Natural killer cell (primary cell): ENCODE measurements around the gene IGFL1. TPM values are rescaled to one million over a fixed set of nuclear protein-coding genes. Genes with fewer than 3 reads are reported as not detected.

ENCODE experiments used
- ATAC-seq, 3 donors: fragments of 150-1000 bp in 2 of 3; fragments of 200-7000 bp in 1 of 3; cut with Tn5 transposase; 1 replicate in 1 of 3; 2 replicates in 2 of 3; pipeline ENCODE4 v1.10.0; 2021; ENCODE audit warnings: mild to moderate bottlenecking in 2 of 3, moderate library complexity in 2 of 3
- DNase-seq, 2 donors: peaks; one replicate each; pipeline versions ENCODE4 v3.0.0 to v3.0.0-alpha.2; 2013 to 2021; ENCODE audit warnings: mixed read lengths in 1 of 2
- H3K27ac ChIP-seq: one replicate; pipeline ENCODE4 v1.5.1; 2013; ENCODE audit warnings: mild to moderate bottlenecking, low read length
- H3K27me3 ChIP-seq: one replicate; pipeline ENCODE4 v1.6.1; 2013; ENCODE audit warnings: low read length; ENCODE audit not compliant: control insufficient read depth, insufficient read depth
- H3K36me3 ChIP-seq: one replicate; pipeline ENCODE4 v1.6.1; 2013; ENCODE audit warnings: low read length; ENCODE audit not compliant: control insufficient read depth, insufficient read depth
- H3K4me1 ChIP-seq: one replicate; pipeline ENCODE4 v1.6.1; 2013; ENCODE audit warnings: low read length; ENCODE audit not compliant: control insufficient read depth, insufficient read depth
- H3K4me3 ChIP-seq: one replicate; pipeline ENCODE4 v1.5.1; 2013; ENCODE audit warnings: low read length
- H3K9me3 ChIP-seq: one replicate; pipeline ENCODE4 v1.6.1; 2013; ENCODE audit warnings: low read length; ENCODE audit not compliant: control insufficient read depth, insufficient read depth
- H3K27ac Mint-ChIP-seq, 2 donors: one replicate each; pipeline ENCODE4 v1.8.0; 2022; ENCODE audit warnings: mild to moderate bottlenecking in 2 of 2, mixed read lengths in 2 of 2, moderate library complexity in 1 of 2
- H3K27me3 Mint-ChIP-seq, 2 donors: one replicate each; pipeline ENCODE4 v1.8.0; 2022; ENCODE audit warnings: low read depth in 2 of 2, mixed read lengths in 2 of 2
- H3K36me3 Mint-ChIP-seq: one replicate; pipeline ENCODE4 v1.8.0; 2022; ENCODE audit warnings: mixed read lengths
- H3K4me1 Mint-ChIP-seq, 2 donors: one replicate each; pipeline ENCODE4 v1.8.0; 2022; ENCODE audit warnings: mixed read lengths in 2 of 2
- H3K4me3 Mint-ChIP-seq: one replicate; pipeline ENCODE4 v1.8.0; 2022; ENCODE audit warnings: mild to moderate bottlenecking, moderate library complexity, mixed read lengths
- H3K9me3 Mint-ChIP-seq, 2 donors: one replicate each; pipeline ENCODE4 v1.8.0; 2022; ENCODE audit warnings: mixed read lengths in 2 of 2
- WGBS: methylation state at CpG from one replicate; pipeline ENCODE4 v1.1.7; 2013; ENCODE audit warnings: missing lambda C conversion rate; ENCODE audit not compliant: insufficient coverage; 5-methylcytosine and 5-hydroxymethylcytosine counted together
- intact Hi-C: fragments of 100-400 bp; cut with micrococcal nuclease; formaldehyde crosslinking; loops from one replicate; pipeline ENCODE4 v1.14.2; 2022
- total RNA-seq, 4 donors: library from RNA; stranded (reverse); fragments of 120-200 nt in 1 of 4; gene quantifications; one replicate each; pipeline versions ENCODE4 v1.2.3 to v1.2.4, GENCODE V29; 2013 to 2022
- TF ChIP-seq, protein P1 (sequence below): fragments of 200-600 bp; IDR thresholded peaks from one replicate; pipeline ENCODE4 v1.8.0; 2022; ENCODE audit warnings: antibody characterized with exemption

The IGFL1 gene
- total RNA-seq, 3 donors from 2014 or later (not counting 1 experiment from before 2014, with no cell fraction given): not detected

DNA sequence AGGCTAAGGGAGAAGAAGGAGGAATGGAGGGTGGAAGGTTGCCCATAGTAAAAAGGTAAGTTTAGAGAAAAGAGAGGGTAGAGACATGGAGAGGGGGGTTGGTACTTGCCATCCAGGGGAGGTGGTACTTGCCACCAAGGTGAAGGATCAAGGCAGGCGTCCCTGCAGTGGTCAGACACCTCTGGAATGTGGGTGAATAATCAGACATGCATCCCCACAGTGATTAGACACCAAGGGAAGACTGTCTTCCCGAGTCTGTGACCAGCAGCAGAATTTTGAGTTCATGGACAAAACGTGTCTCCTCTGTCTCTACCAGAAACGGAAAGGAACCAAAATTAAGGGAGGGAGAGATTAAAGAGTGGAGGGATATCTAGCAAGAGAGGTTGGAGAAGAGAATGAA lies 27.1 kb upstream of the IGFL1 start:
- Histone ChIP-seq H3K27ac (no peak overlapping the region), H3K27me3 (no peaks in the 10 kb centered on the region), H3K9me3 (no peaks in the 10 kb centered on the region), H3K4me1 (no peaks in the 10 kb centered on the region), H3K36me3 (no peaks in the 10 kb centered on the region), H3K4me3 (no peak overlapping the region)
- DNase-seq (no peak), ATAC-seq (no peak)
- intact Hi-C loops: no loop called here
- H3K27ac Mint-ChIP-seq: no peak overlapping the region
- H3K4me3 Mint-ChIP-seq: no peak overlapping the region
- 50% methylated on average over 4 of the region's 4 CpGs for WGBS
- H3K36me3 Mint-ChIP-seq: no peaks in the 10 kb centered on the region
- TF ChIP-seq, protein P1, sequence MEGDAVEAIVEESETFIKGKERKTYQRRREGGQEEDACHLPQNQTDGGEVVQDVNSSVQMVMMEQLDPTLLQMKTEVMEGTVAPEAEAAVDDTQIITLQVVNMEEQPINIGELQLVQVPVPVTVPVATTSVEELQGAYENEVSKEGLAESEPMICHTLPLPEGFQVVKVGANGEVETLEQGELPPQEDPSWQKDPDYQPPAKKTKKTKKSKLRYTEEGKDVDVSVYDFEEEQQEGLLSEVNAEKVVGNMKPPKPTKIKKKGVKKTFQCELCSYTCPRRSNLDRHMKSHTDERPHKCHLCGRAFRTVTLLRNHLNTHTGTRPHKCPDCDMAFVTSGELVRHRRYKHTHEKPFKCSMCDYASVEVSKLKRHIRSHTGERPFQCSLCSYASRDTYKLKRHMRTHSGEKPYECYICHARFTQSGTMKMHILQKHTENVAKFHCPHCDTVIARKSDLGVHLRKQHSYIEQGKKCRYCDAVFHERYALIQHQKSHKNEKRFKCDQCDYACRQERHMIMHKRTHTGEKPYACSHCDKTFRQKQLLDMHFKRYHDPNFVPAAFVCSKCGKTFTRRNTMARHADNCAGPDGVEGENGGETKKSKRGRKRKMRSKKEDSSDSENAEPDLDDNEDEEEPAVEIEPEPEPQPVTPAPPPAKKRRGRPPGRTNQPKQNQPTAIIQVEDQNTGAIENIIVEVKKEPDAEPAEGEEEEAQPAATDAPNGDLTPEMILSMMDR: no peak
- H3K9me3 Mint-ChIP-seq: no peaks in the 10 kb centered on the region
- H3K4me1 Mint-ChIP-seq: no peaks in the 10 kb centered on the region
- peaks cover 20 to 28% of the 10 kb centered on the region in 2 donors for H3K27me3 Mint-ChIP-seq

DNA sequence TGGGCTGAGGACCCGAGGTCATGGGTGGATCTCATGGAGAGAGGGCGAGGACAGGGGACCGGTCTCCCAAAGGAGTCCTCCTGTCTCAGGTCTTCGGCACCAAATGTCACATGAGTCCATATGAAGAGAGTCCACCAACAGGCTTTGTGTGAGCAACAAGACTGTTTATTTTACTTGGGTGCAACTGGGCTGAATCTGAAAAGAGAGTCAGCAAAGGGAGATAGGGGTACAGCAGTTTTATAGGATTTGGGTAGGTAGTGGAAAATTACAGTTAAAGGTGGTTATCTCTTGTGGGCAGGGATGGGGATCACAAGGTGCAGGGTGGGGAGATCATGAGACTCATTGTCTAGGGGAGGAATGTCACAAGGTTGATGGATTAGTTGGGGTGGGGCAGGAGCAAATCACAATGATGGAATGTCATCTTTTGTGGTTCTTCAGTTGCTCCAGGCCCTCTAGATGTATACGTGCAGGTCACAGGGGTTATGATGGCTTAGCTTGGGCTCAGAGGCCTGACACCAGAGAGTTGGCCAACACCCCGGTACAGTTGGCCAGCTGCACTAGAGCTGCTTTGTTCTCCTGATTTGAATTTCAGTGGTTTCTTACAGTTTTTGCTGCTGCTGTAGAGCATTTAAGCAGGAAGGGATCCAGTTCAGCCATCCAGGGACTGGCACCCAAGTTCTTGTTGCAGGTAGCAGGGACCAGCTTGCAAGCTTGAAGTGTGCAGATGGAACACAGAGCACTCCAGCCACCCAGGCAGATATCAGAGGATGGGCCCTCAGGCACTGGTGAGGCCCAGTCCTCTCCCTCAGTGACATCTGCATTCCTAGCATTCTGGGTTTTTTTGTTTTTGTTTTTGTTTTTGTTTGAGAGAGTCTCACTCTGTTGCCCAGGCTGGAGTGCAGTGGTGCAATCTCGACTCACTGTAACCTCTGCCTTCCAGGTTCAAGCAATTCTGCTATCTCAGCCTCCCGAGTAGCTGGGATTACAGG lies 26.4 kb upstream of the IGFL1 start:
- H3K4me1 Mint-ChIP-seq: no peaks in the 10 kb centered on the region
- Histone ChIP-seq H3K4me3 (no peak overlapping the region), H3K27me3 (no peaks in the 10 kb centered on the region), H3K27ac (no peak overlapping the region), H3K4me1 (no peaks in the 10 kb centered on the region), H3K36me3 (no peaks in the 10 kb centered on the region), H3K9me3 (no peaks in the 10 kb centered on the region)
- WGBS: 81% methylated on average over 8 of the region's 8 CpGs
- no peak for DNase-seq
- no peak overlapping the region for H3K27ac Mint-ChIP-seq
- no peaks in the 10 kb centered on the region for H3K9me3 Mint-ChIP-seq
- H3K4me3 Mint-ChIP-seq: no peak overlapping the region
- ATAC-seq: no peak
- H3K27me3 Mint-ChIP-seq: peaks cover 19 to 28% of the 10 kb centered on the region in 2 donors
- no peaks in the 10 kb centered on the region for H3K36me3 Mint-ChIP-seq
- intact Hi-C loops: no loop called here
- TF ChIP-seq, protein P1: no peak

DNA sequence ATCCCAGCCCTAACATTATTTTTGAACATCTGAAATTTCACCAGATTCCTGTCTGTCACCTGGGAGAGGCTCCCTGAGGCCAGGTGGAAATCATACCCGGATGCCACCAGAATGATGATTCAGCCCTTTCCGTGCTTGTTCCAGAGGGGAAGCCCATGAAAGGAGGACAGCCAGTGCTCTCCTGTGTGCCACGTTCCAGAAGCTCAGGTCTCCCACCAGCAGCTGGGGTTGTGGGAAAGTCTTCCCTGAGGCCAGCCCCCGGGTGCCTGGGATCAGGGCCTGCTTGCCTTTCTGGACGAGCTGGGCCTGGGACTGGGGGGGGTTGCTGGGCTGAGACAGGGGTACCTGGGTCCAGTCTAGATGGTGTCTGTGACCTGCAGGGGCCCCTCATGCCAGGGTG lies 25.5 kb upstream of the IGFL1 start:
- intact Hi-C loops: no loop called here
- no peak overlapping the region for H3K27ac ChIP-seq
- H3K4me3 ChIP-seq: no peak overlapping the region
- H3K36me3 ChIP-seq: no peaks in the 10 kb centered on the region
- Mint-ChIP-seq H3K4me1 (peaks cover 0 to 2% of the 10 kb centered on the region in 2 donors), H3K27ac (no peak overlapping the region), H3K4me3 (no peak overlapping the region), H3K9me3 (no peaks in the 10 kb centered on the region), H3K27me3 (peaks cover 26 to 29% of the 10 kb centered on the region in 2 donors), H3K36me3 (no peaks in the 10 kb centered on the region)
- ATAC-seq (no peak), DNase-seq (no peak)
- TF ChIP-seq, protein P1: no peak
- peaks cover 4% of the 10 kb centered on the region for H3K27me3 ChIP-seq
- no peaks in the 10 kb centered on the region for H3K4me1 ChIP-seq
- H3K9me3 ChIP-seq: no peaks in the 10 kb centered on the region
- 76% methylated on average over 5 of the region's 5 CpGs for WGBS
